GM12801 (cell line): ENCODE measurements around the gene PPP1R3D.

Source experiments
- CTCF ChIP-seq: IDR thresholded peaks from one replicate; pipeline ENCODE4 v1.5.1; 2011; ENCODE audit warnings: control low read depth; ENCODE audit not compliant: insufficient read length; ENCODE audit errors: extremely low read depth

PPP1R3D gene

GRCh38 chr20:59939052-59939878 lies 840 bp downstream of the PPP1R3D start:
- TF ChIP-seq CTCF, result no peak

- no peak for TF ChIP-seq CTCF
Observed at GRCh38 chr20:59938696-59939051, 1.4 kb downstream of the PPP1R3D start.

GRCh38 chr20:59938221-59938620 lies 1.9 kb downstream of the PPP1R3D start:
- TF ChIP-seq CTCF, result no peak

- no peak for TF ChIP-seq CTCF
Observed at GRCh38 chr20:59937150-59937549, 3.0 kb downstream of the PPP1R3D start.

- no peak for TF ChIP-seq CTCF
Observed at GRCh38 chr20:59936409-59936808, 3.7 kb downstream of the PPP1R3D start.

- no peak for TF ChIP-seq CTCF
Observed at GRCh38 chr20:59935457-59936185, 4.5 kb downstream of the PPP1R3D start.

- TF ChIP-seq CTCF, result no peak
Observed at GRCh38 chr20:59933849-59934585, 6.1 kb downstream of the PPP1R3D start.
